Measurements from ENCODE around the gene VPS51. TPM values are rescaled to one million over a fixed set of nuclear protein-coding genes. Genes with fewer than 3 reads are reported as not detected.

Gene VPS51
- total and polyA plus RNA-seq, 2 experiments from 2014 or later, result 45.3 to 450 TPM

- H3K9me3 Mint-ChIP-seq, result no peaks in the 10 kb centered on the region; the same call in 2 of the 3 replicates
- Histone ChIP-seq H3K4me1 (ENCODE audit: insufficient read depth) (peaks cover 4% of the 10 kb centered on the region; the same call in 1 of the 2 replicates), H3K4me3 (no peak overlapping the region), H3K9me2 (ENCODE audit: insufficient read depth) (no peaks in the 10 kb centered on the region), H2AFZ (no peak overlapping the region), H3F3A (replicated peaks; ENCODE audit: low read depth) (peaks cover 10% of the 10 kb centered on the region; the same call in 1 of the 2 replicates), H3K27ac (ENCODE audit: low read depth) (no peak overlapping the region), H3K79me2 (replicated peaks; ENCODE audit: insufficient read depth) (peaks cover 20% of the 10 kb centered on the region), H3K27me3 (ENCODE audit: insufficient read depth) (no peaks in the 10 kb centered on the region), H3K36me3 (ENCODE audit: insufficient read depth) (peaks cover 6% of the 10 kb centered on the region), H3K4me2 (no peak overlapping the region), H4K20me1 (replicated peaks; ENCODE audit: insufficient read depth) (peaks cover 3% of the 10 kb centered on the region; the same call in 1 of the 2 replicates)
- peaks cover 59% of the 10 kb centered on the region for H3K36me3 Mint-ChIP-seq (ENCODE audit: low read depth)
- H3K4me3 Mint-ChIP-seq, result no peak overlapping the region
- peaks cover 8% of the 10 kb centered on the region for H3K27me3 Mint-ChIP-seq (ENCODE audit: insufficient read depth, low read depth, poor library complexity)
- ATAC-seq, result no peak
- DNase-seq (ENCODE audit: low spot score), result no peak
- H3K4me1 Mint-ChIP-seq, result peaks cover 3% of the 10 kb centered on the region; the same call in 2 of the 3 replicates
- TF ChIP-seq ZNF331 (CRISPR knock-in tag; IDR thresholded peaks at IDR 0.05; ENCODE audit: low read depth) (no peak), REST (IDR thresholded peaks at IDR 0.05; ENCODE audit: unreplicated experiment) (no peak), CTCF (conservative IDR thresholded peaks at IDR 0.05; ENCODE audit: low read depth in 2 of 2) (no peak), JUNB (IDR thresholded peaks at IDR 0.05; ENCODE audit: unreplicated experiment) (no peak), STAT1 (IDR thresholded peaks at IDR 0.05; ENCODE audit: unreplicated experiment) (no peak), CREB1 (CRISPR knock-in tag; IDR thresholded peaks at IDR 0.05; ENCODE audit: low read depth) (no peak), EZH2phosphoT487 (IDR thresholded peaks at IDR 0.05; ENCODE audit: unreplicated experiment) (no peak), ZNF462 (CRISPR knock-in tag; IDR thresholded peaks at IDR 0.05) (no peak), EZH2 (IDR thresholded peaks at IDR 0.05; ENCODE audit: low read depth, unreplicated experiment) (no peak), ZNF114 (CRISPR knock-in tag; IDR thresholded peaks at IDR 0.05) (no peak), POLR2AphosphoS5 (IDR thresholded peaks at IDR 0.05; ENCODE audit: low read depth) (no peak), ETS1 (IDR thresholded peaks at IDR 0.05) (no peak), NANOG (IDR thresholded peaks at IDR 0.05; ENCODE audit: borderline replicate concordance) (no peak)
- no peak overlapping the region for H3K27ac Mint-ChIP-seq
Measured at GRCh38 chr11:65126624-65127274, 30.7 kb downstream of the VPS51 start.
